Nephron progenitor cell (in vitro differentiated cells): ENCODE results near the gene SGTA.

Experiments used
- DNase-seq: peaks from one replicate; pipeline ENCODE4 v3.0.0; 2021
- H3K27ac Mint-ChIP-seq: 2 replicates; pipeline ENCODE4 v1.8.0; 2021; ENCODE audit warnings: mild to moderate bottlenecking, moderate library complexity, mixed read lengths
- H3K27me3 Mint-ChIP-seq: 2 replicates; pipeline ENCODE4 v1.8.0; 2021; ENCODE audit warnings: mild to moderate bottlenecking, low read depth, mixed read lengths; ENCODE audit not compliant: poor library complexity
- H3K36me3 Mint-ChIP-seq: 2 replicates; pipeline ENCODE4 v1.8.0; 2021; ENCODE audit warnings: low read depth, mixed read lengths
- H3K4me1 Mint-ChIP-seq: 2 replicates; pipeline ENCODE4 v1.8.0; 2021; ENCODE audit warnings: mixed read lengths
- H3K4me3 Mint-ChIP-seq: 2 replicates; pipeline ENCODE4 v1.8.0; 2021; ENCODE audit warnings: mild to moderate bottlenecking, moderate library complexity, mixed read lengths
- H3K9me3 Mint-ChIP-seq: 2 replicates; pipeline ENCODE4 v1.8.0; 2021; ENCODE audit warnings: mild to moderate bottlenecking, moderate library complexity, mixed read lengths
- TF ChIP-seq, protein P1 (sequence below): fragments of 200-600 bp; sonication (generic); IDR thresholded peaks from 2 replicates; pipeline ENCODE4 v1.5.0; 2021; ENCODE audit warnings: antibody characterized with exemption

SGTA gene

DNA sequence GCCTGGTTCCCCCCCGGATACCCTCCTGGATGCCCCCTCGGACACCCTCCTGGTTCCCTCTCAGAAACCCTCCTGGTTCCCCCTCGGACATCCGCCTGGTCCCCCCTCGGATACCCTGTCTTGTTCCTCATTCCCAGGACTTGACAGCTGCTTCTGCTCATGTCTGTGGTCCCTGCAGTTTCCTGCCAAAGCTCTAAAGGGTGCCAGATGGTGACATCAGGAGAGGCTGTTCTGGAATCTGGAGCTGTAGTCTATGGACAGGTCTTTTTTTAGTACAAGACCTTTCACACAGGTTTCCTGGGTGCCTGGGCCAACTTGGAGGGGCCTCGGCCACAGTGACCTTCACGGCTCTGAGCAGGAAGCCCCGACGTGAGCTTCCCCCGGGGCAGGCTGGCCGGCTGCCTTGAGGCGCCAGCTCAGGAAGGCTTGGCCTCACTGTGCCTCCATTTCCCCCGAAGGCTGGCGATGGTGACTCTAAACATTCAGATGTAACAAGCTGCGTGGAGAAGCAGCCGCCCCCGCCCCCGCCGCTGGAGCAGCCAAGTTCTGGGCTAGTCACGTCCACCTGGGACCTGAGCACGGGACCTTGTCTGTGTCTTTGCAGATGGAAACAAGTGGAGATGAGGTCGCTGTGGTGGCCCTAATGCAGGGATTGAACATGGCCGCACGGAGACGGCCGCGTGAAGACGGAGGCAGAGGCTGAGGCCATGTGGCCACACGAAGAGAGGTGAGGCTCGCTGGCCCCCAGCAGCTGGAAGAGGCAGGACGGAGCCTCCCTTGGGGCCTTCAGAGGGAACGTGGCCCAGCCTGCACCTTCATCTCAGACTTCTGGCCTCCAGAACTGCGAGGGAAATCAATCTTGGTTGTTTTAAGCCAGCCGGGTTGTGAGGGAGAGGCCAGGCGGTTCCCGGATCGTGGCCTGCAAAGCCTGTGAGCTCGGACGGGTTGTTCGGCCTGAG is 12.7 kb downstream of the SGTA start:
- Mint-ChIP-seq H3K4me1 (peaks cover 3% of the 10 kb centered on the region), H3K9me3 (no peaks in the 10 kb centered on the region), H3K27me3 (peaks cover 3% of the 10 kb centered on the region), H3K4me3 (no peak overlapping the region), H3K36me3 (peaks cover 13% of the 10 kb centered on the region), H3K27ac (peak overlapping the region; percentile 22)
- no peak for DNase-seq
- TF ChIP-seq, protein P1, sequence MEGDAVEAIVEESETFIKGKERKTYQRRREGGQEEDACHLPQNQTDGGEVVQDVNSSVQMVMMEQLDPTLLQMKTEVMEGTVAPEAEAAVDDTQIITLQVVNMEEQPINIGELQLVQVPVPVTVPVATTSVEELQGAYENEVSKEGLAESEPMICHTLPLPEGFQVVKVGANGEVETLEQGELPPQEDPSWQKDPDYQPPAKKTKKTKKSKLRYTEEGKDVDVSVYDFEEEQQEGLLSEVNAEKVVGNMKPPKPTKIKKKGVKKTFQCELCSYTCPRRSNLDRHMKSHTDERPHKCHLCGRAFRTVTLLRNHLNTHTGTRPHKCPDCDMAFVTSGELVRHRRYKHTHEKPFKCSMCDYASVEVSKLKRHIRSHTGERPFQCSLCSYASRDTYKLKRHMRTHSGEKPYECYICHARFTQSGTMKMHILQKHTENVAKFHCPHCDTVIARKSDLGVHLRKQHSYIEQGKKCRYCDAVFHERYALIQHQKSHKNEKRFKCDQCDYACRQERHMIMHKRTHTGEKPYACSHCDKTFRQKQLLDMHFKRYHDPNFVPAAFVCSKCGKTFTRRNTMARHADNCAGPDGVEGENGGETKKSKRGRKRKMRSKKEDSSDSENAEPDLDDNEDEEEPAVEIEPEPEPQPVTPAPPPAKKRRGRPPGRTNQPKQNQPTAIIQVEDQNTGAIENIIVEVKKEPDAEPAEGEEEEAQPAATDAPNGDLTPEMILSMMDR: no peak

DNA sequence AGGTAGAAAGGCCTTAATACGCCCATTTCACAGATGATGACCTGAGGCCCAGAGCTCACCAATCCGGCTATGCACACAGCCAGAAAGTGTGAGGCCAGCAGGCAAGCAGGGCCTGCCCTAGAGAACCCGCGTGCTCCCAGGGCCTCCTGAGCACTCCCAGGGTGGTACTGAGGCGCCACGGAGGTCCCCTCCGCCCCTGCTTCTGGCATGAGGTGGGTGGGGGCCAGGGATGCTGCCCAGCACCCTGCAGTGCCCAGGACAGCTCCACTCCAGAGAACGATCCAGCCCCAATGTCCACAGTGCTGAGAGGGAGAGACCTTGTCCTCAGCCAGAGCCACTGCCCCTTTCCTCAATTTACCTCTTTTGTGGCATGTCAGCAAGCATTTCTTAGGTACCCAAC is 13.9 kb downstream of the SGTA start:
- Mint-ChIP-seq H3K4me3 (no peak overlapping the region), H3K4me1 (no peaks in the 10 kb centered on the region), H3K27ac (no peak overlapping the region), H3K9me3 (no peaks in the 10 kb centered on the region), H3K36me3 (peaks cover 9% of the 10 kb centered on the region), H3K27me3 (no peaks in the 10 kb centered on the region)
- TF ChIP-seq, protein P1: no peak
- DNase-seq: no peak

DNA sequence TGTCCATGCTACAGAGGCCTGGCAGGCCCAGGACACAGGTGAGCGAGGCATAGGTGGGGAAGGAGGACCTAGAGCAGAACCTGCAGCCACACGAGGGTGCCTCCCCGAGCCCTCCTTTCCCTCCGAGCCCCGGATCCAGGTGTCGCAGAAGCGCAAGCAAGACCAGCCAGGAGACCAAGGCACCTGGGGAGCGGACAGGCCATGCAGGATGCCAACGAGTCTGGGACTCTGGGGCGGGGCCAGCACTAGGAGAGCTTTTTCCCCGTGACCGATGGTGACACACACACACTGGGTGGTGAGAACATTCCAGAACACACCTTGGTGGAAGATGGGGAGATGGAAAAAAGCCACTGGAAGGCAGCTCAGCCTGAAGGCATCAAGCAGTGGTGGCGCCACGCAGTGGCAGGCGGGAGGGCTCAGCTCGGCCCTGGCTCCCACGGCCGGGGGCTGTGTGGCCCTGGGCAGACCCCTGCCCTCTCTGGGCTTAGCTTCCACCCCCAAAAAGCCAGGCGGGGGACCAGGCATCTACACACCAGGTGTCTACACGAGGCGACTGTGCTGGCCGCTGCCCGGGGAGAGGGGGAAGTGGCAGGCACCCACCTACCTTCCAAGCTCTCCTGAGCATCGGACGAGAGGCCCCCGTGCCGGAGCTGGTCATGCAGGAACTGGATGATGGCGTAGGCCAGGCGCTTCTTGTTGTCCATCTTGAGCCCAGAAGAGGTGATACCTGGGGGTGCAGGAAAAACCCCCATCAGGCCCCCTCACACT is 14.5 kb downstream of the SGTA start:
- H3K4me1 Mint-ChIP-seq: no peaks in the 10 kb centered on the region
- TF ChIP-seq, protein P1: no peak
- H3K4me3 Mint-ChIP-seq: no peak overlapping the region
- DNase-seq: no peak
- no peaks in the 10 kb centered on the region for H3K9me3 Mint-ChIP-seq
- H3K36me3 Mint-ChIP-seq: peaks cover 8% of the 10 kb centered on the region
- no peaks in the 10 kb centered on the region for H3K27me3 Mint-ChIP-seq
- no peak overlapping the region for H3K27ac Mint-ChIP-seq

DNA sequence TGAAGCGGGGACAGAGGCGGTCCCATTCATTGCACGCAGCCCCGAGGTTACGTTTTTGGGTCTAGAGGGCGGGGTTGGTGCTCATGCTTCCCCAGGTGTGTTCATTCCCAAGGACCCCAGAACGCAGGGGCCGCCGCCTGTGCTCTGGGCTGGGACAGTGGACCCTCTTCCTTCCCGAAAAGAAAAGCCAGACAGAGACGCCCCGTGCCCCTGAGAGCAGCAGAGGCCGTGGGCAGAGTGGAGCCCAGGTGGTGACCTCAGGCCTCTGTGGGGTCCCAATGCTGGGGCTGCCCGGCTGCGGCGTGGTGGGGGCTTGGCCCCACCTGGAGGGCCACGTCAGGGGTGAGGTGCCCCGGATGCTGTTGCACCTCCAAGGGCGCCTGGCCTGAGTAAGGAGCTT is 15.4 kb downstream of the SGTA start:
- peaks cover 8% of the 10 kb centered on the region for H3K36me3 Mint-ChIP-seq
- DNase-seq: no peak
- H3K9me3 Mint-ChIP-seq: no peaks in the 10 kb centered on the region
- TF ChIP-seq, protein P1: no peak
- no peak overlapping the region for H3K4me3 Mint-ChIP-seq
- no peaks in the 10 kb centered on the region for H3K4me1 Mint-ChIP-seq
- no peak overlapping the region for H3K27ac Mint-ChIP-seq
- H3K27me3 Mint-ChIP-seq: no peaks in the 10 kb centered on the region

DNA sequence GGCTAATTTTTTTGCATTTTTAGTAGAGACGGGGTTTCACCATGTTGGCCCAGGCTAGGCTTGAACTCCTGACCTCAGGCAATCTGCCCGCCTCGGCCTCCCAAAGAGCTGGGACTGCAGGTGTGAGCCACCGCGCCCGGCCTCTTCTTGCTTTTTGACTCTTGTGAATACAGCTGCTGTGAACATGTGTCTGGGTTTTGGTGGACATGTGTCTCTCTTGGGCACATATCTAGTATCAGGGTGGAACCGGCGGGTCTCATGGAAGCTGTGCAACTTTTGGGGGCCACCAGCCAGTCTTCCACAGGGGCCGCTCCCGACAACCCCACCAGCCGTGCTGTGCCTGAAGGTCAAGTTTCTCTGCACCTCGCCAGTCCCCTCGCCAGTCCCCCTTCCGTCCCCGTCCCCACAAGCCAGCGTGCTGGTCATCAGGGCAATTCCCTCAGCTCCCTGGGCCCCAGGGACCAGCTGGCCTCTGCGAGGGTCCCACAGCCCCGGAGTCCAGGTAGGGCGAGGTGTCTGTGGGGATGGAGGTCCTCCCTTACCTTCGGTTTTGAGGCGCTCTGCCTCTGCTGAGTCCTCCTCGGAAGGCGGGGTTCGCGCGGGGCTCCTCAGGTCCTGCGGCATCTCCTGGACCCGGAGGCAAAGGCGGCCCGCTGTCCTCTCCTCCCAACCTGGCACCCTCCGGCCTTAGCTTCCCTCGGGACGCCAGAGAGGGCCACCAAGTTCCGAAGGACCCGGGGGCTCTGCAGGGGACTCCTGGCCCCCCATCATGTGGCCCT is 16.3 kb downstream of the SGTA start:
- no peak overlapping the region for H3K27ac Mint-ChIP-seq
- H3K9me3 Mint-ChIP-seq: no peaks in the 10 kb centered on the region
- DNase-seq: no peak
- H3K4me3 Mint-ChIP-seq: no peak overlapping the region
- H3K36me3 Mint-ChIP-seq: peaks cover 4% of the 10 kb centered on the region
- no peaks in the 10 kb centered on the region for H3K4me1 Mint-ChIP-seq
- TF ChIP-seq, protein P1: no peak
- H3K27me3 Mint-ChIP-seq: no peaks in the 10 kb centered on the region
